Thyroid gland (tissue), 4 donors: ENCODE data around the gene HCRT.

Experiments used
- POLR2A ChIP-seq, 2 donors: fragments of 450-650 bp; IDR thresholded peaks; one replicate each; pipeline ENCODE4 v1.6.1; 2017; ENCODE audit warnings: antibody characterized with exemption in 2 of 2, mild to moderate bottlenecking in 2 of 2, moderate library complexity in 1 of 2
- TF ChIP-seq, protein P1 (sequence below), 6 experiments: fragments of 200-600 bp in 3 of 6; fragments of 450-650 bp in 3 of 6; sonication (generic) in 3 of 6; IDR thresholded peaks; one replicate each; pipeline ENCODE4 v1.5.1; 2016 to 2019; ENCODE audit warnings: antibody characterized with exemption in 6 of 6, mild to moderate bottlenecking in 2 of 6, inconsistent platforms in 1 of 6, moderate library complexity in 1 of 6

DNA sequence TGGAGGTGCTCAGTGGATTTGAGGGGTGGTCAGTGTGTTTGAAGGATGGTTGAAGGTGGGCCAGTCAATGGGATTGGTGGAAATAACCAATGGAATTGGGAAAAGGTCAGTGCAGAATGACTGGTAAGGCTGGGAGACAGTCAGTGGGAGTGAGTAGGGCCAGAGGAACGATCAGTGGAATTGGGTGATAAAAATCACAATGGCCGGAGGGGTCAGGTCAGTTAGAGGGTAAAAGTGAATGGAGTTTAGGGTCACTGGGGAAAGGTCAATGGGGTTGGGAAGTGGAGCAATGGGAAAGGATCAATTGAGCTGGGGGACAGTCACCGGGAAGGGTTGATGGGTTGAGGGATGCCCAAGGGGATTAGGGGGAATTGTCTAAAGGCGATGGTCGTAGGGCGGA lies 19.5 kb downstream of the HCRT start:
- TF ChIP-seq POLR2A (IDR thresholded peaks at IDR 0.05): no peak
- TF ChIP-seq, protein P1, sequence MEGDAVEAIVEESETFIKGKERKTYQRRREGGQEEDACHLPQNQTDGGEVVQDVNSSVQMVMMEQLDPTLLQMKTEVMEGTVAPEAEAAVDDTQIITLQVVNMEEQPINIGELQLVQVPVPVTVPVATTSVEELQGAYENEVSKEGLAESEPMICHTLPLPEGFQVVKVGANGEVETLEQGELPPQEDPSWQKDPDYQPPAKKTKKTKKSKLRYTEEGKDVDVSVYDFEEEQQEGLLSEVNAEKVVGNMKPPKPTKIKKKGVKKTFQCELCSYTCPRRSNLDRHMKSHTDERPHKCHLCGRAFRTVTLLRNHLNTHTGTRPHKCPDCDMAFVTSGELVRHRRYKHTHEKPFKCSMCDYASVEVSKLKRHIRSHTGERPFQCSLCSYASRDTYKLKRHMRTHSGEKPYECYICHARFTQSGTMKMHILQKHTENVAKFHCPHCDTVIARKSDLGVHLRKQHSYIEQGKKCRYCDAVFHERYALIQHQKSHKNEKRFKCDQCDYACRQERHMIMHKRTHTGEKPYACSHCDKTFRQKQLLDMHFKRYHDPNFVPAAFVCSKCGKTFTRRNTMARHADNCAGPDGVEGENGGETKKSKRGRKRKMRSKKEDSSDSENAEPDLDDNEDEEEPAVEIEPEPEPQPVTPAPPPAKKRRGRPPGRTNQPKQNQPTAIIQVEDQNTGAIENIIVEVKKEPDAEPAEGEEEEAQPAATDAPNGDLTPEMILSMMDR (IDR thresholded peaks at IDR 0.05): no peak
